Adipocyte (in vitro differentiated cells): ENCODE measurements around the gene RNGTT.
"Not testable (repeated sequence)": the region's sequence is repeated elsewhere in the genome, so short reads cannot be mapped to it uniquely, and the experiment has no call there.

Source experiments
- DNase-seq: peaks from one replicate; pipeline ENCODE4 v3.0.0-alpha.2; 2015; ENCODE audit warnings: low read depth
- H3K27me3 ChIP-seq: replicated peaks from 2 replicates; pipeline ENCODE4 v1.7.0; 2013; ENCODE audit warnings: mild to moderate bottlenecking, low read length, moderate library complexity; ENCODE audit not compliant: control insufficient read depth, insufficient read depth
- H3K36me3 ChIP-seq: 2 replicates; pipeline ENCODE4 v1.7.0; 2013; ENCODE audit warnings: low read length, mild to moderate bottlenecking, moderate library complexity; ENCODE audit not compliant: control insufficient read depth, insufficient read depth, severe bottlenecking
- H3K4me1 ChIP-seq: 2 replicates; pipeline ENCODE4 v1.7.0; 2013; ENCODE audit warnings: mild to moderate bottlenecking, low read length, moderate library complexity; ENCODE audit not compliant: control insufficient read depth, insufficient read depth
- H3K4me3 ChIP-seq: 2 replicates; pipeline ENCODE4 v1.7.0; 2013; ENCODE audit warnings: mild to moderate bottlenecking, low read length, moderate library complexity
- H3K9ac ChIP-seq: 2 replicates; pipeline ENCODE4 v1.7.0; 2013; ENCODE audit warnings: mild to moderate bottlenecking, low read length, moderate library complexity
- H3K9me3 ChIP-seq: 2 replicates; pipeline ENCODE4 v1.7.0; 2013; ENCODE audit warnings: mild to moderate bottlenecking, low read length, moderate library complexity; ENCODE audit not compliant: control insufficient read depth

The RNGTT gene

GRCh38 chr6:88734544-88734943, 228.9 kb downstream of the RNGTT start:
- Histone ChIP-seq H3K9me3 (no peaks in the 10 kb centered on the region), H3K27me3 (no peaks in the 10 kb centered on the region), H3K36me3 (peaks cover 6% of the 10 kb centered on the region), H3K9ac (no peak overlapping the region), H3K4me3 (no peak overlapping the region), H3K4me1 (peaks cover 5% of the 10 kb centered on the region)
- DNase-seq: no peak

- no peak overlapping the region for H3K4me3 ChIP-seq
- no peaks in the 10 kb centered on the region for H3K27me3 ChIP-seq
- H3K4me1 ChIP-seq: peaks cover 5% of the 10 kb centered on the region
- no peak overlapping the region for H3K9ac ChIP-seq
- DNase-seq: peak; percentile 49
- no peaks in the 10 kb centered on the region for H3K9me3 ChIP-seq
- H3K36me3 ChIP-seq: no peaks in the 10 kb centered on the region
Observed at GRCh38 chr6:88730611-88731011, 232.8 kb downstream of the RNGTT start.

- Histone ChIP-seq H3K4me3 (no peak overlapping the region), H3K27me3 (no peaks in the 10 kb centered on the region), H3K4me1 (peaks cover 5% of the 10 kb centered on the region), H3K36me3 (peaks cover 4% of the 10 kb centered on the region), H3K9ac (no peak overlapping the region), H3K9me3 (no peaks in the 10 kb centered on the region)
- DNase-seq: no peak
Observed at GRCh38 chr6:88728756-88729155, 234.7 kb downstream of the RNGTT start.

- not testable (repeated sequence) for H3K4me3 ChIP-seq, DNase-seq, H3K36me3 ChIP-seq, H3K9ac ChIP-seq, H3K4me1 ChIP-seq, H3K27me3 ChIP-seq, H3K9me3 ChIP-seq
Observed at GRCh38 chr6:88726409-88726808, 237.0 kb downstream of the RNGTT start.

- Histone ChIP-seq H3K4me3 (no peak overlapping the region), H3K9ac (no peak overlapping the region), H3K4me1 (no peaks in the 10 kb centered on the region), H3K36me3 (peaks cover 4% of the 10 kb centered on the region), H3K9me3 (no peaks in the 10 kb centered on the region), H3K27me3 (no peaks in the 10 kb centered on the region)
- DNase-seq: peak; percentile 47
Observed at GRCh38 chr6:88725111-88725975, 238.1 kb downstream of the RNGTT start.

GRCh38 chr6:88722686-88723085, 240.7 kb downstream of the RNGTT start:
- Histone ChIP-seq H3K9me3 (no peaks in the 10 kb centered on the region), H3K27me3 (no peaks in the 10 kb centered on the region), H3K36me3 (peaks cover 4% of the 10 kb centered on the region), H3K9ac (no peak overlapping the region), H3K4me3 (no peak overlapping the region), H3K4me1 (no peaks in the 10 kb centered on the region)
- peak; percentile 9 for DNase-seq

GRCh38 chr6:88716399-88716798, 247.0 kb downstream of the RNGTT start:
- not testable (repeated sequence) for H3K4me1 ChIP-seq, H3K9me3 ChIP-seq, H3K4me3 ChIP-seq, H3K27me3 ChIP-seq, H3K36me3 ChIP-seq, DNase-seq, H3K9ac ChIP-seq

- DNase-seq: no peak
- Histone ChIP-seq H3K27me3 (no peaks in the 10 kb centered on the region), H3K36me3 (no peaks in the 10 kb centered on the region), H3K4me3 (no peak overlapping the region), H3K4me1 (no peaks in the 10 kb centered on the region), H3K9me3 (no peaks in the 10 kb centered on the region), H3K9ac (no peak overlapping the region)
Observed at GRCh38 chr6:88712243-88712936, 251.0 kb downstream of the RNGTT start.

GRCh38 chr6:88709819-88710246, 253.6 kb downstream of the RNGTT start:
- DNase-seq: no peak
- no peaks in the 10 kb centered on the region for H3K27me3 ChIP-seq
- H3K36me3 ChIP-seq: no peaks in the 10 kb centered on the region
- no peak overlapping the region for H3K4me3 ChIP-seq
- H3K9ac ChIP-seq: no peak overlapping the region
- H3K4me1 ChIP-seq: no peaks in the 10 kb centered on the region
- H3K9me3 ChIP-seq: no peaks in the 10 kb centered on the region

- Histone ChIP-seq H3K4me1 (no peaks in the 10 kb centered on the region), H3K27me3 (no peaks in the 10 kb centered on the region), H3K9me3 (no peaks in the 10 kb centered on the region), H3K4me3 (no peak overlapping the region), H3K36me3 (no peaks in the 10 kb centered on the region), H3K9ac (no peak overlapping the region)
- no peak for DNase-seq
Observed at GRCh38 chr6:88708197-88708744, 255.1 kb downstream of the RNGTT start.

GRCh38 chr6:88705601-88706000, 257.8 kb downstream of the RNGTT start:
- Histone ChIP-seq H3K4me3 (no peak overlapping the region), H3K36me3 (no peaks in the 10 kb centered on the region), H3K4me1 (no peaks in the 10 kb centered on the region), H3K9ac (no peak overlapping the region), H3K9me3 (no peaks in the 10 kb centered on the region), H3K27me3 (no peaks in the 10 kb centered on the region)
- DNase-seq: no peak
